NCI-H345 treated with DMSO at 0.1 percent for 48 hours (cell line): ENCODE results near the gene NLRP7.
"Not testable (repeated sequence)": the region's sequence is repeated elsewhere in the genome, so short reads cannot be mapped to it uniquely, and the experiment has no call there.

ENCODE experiments used
- DNase-seq: peaks from one replicate; lab custom pipeline; 2025; ENCODE audit not compliant: unreplicated experiment; lab: John Stamatoyannopoulos, UW

The NLRP7 gene

GRCh38 chr19:54947381-54947780, at the start of gene NLRP7:
Gene NLRP7 (minus strand): TSS chr19:54947530.
- DNase-seq = no peak

DNA sequence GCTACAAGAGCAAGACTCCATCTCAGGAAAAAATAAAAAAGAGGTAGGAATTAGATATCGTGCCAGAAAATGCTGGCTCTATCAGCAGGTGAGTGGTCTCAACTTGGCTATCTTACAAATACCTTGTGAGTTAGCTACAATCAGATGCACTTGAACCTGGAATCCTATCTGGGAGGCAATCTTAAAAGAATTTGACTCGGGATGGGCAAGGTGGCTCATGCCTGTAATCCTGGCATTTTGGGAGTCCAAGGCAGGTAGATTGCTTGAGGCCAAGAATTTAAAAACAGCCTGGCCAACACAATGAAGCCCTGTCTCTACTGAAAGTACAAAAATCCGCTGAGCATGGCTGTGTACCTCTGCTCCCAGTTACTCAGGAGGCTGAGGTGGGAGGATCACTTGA, 48.2 kb upstream of the NLRP7 start:
- no peak for DNase-seq

DNA sequence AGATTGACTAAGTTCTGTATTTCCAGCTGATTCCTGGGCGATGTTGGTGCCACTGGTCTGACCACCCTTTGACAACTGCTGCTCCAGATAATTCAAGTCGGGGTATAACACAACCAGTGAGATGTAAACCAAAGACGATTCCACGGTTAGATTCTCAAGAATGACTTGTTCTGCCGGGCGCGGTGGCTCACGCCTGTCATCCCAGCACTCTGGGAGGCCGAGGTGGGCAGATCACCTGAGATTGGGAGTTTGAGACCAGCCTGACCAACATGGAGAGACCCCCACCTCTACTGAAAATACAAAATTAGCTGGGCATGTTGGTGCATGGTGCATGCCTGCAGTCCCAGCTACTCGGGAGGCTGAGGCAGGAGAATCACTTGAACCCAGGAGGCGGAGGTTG, 42.2 kb upstream of the NLRP7 start:
- DNase-seq = not testable (repeated sequence)

DNA sequence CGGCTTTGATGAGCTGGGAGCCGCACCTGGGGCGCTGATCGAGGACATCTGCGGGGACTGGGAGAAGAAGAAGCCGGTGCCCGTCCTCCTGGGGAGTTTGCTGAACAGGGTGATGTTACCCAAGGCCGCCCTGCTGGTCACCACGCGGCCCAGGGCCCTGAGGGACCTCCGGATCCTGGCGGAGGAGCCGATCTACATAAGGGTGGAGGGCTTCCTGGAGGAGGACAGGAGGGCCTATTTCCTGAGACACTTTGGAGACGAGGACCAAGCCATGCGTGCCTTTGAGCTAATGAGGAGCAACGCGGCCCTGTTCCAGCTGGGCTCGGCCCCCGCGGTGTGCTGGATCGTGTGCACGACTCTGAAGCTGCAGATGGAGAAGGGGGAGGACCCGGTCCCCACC, 35.2 kb upstream of the NLRP7 start:
- DNase-seq = not testable (repeated sequence)

DNA sequence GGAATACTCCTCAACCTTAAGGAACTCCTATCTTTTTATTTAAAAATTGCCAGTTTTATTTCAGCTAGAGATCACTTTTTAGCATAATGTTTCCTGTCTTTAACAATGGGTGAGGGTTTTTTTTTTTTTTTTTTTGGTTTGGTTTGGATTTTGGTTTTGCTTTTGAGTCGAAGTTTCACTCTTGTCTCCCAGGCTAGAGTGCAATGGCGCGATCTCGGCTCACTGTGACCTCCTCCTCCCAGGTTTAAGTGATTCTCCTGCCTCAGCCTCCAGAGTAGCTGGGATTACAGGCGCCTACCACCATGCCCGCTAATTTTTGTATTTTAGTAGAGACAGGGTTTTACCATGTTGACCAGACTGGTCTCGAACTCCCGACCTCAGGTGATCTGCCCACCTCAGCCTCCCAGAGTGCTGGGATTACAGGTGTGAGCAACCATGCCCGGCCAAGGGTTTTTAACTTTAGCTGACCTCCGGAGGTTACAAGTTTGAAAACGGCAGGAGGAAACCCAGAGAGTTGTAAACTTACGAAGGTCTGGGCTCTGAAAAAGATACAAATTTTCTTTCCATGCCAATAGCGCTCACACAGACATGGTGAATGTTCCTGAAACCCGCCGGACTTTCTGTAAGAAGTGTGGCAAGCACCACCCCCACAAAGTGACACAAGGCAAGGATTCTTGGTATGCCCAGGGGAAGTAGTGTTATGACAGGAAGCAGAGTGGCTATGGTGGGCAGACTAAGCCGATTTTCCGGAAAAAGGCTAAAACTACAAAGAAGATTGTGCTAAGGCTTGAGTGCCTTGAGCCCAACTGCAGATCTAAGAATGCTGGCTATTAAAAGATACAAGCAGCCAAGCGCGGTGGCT, 26.1 kb upstream of the NLRP7 start:
- not testable (repeated sequence) for DNase-seq

DNA sequence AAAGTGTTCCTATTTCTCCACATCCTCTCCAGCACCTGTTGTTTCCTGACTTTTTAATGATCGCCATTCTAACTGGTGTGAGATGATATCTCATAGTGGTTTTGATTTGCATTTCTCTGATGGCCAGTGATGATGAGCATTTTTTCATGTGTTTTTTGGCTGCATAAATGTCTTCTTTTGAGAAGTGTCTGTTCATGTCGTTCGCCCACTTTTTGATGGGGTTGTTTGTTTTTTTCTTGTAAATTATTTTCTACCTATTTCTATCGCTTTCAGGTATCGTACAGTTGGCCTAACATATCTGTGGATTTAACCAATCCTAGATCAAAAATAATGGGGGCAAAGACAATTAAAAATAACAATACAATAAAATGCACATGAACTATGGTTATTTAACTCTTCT, 24.1 kb upstream of the NLRP7 start:
- DNase-seq = not testable (repeated sequence)

DNA sequence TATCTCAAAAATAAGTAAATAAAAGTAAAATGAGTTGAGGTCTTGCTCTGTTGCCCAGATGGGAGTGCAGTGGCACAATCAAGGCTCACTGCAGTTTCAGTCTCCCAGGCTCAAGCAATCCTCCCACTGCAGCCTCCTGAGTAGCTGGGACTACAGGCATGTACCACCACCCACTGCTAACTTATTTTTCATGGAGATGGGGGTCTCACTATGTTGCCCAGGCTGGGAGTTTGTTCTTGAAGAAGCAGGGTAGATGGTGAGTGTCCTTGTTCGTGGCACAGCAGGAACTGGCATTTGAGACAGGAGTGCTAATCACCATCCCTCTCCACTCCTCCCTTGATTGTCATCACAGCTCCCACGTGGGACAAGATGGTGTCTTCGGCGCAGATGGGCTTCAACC, 22.3 kb upstream of the NLRP7 start:
- DNase-seq = no peak

- no peak for DNase-seq
Measured at GRCh38 chr19:54967611-54968010, 20.3 kb upstream of the NLRP7 start.

DNA sequence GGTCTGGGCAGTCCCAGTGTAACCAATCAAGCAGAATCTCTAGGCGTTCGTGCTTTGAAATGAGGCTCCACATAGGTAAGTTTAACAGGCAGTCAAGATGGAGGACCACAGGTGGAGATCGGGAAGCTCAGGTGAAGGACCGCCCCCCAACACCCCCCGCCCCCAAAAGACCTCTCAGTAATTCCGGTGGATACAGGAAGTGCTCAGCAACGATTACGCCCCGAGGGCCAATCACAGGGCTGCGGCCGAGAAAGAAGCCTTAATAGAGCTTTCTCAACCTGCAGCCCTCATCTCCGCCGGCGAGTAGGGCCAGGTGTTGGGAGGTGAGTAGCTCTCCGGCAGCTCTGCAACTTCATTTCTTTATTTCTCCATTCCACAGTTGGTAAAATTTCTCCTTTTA, 17.7 kb upstream of the NLRP7 start:
- DNase-seq = not testable (repeated sequence)

- no peak for DNase-seq
Measured at GRCh38 chr19:54959840-54960239, 12.5 kb upstream of the NLRP7 start.

DNA sequence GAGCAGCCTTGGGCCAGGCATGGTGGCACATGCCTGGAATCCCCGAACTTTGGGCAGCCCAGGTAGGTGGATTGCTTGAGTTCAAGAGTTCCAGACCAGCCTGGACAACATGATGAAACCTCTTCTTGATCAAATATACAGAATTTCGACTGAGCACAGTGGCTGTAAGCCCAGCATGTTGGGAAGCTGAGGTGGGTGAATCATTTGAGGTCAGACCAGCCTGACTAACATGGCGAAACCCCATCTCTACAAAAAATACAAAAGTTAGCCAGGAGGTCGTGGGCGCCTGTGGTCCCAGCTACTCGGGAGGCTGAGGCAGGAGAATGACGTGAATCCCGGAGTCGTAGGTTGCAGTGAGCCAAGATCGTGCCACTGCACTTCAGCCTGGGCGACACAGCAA, 8.0 kb upstream of the NLRP7 start:
- no peak for DNase-seq

DNA sequence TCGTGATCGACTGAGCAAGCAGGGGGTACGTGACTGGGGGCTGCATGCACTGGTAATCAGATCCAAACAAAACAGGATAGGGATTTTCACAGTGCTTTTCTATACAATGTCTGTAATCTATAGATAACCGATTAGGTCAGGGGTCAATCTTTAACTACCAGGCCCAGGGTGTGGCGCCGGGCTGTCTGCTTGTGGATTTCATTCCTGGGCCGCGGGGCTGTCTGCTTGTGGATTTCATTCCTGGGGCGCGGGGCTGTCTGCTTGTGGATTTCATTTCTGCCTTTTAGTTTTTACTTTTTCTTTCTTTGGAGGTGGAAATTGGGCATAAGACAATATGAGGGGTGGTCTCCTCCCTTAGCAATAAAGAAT, 6.0 kb upstream of the NLRP7 start:
- not testable (repeated sequence) for DNase-seq

DNA sequence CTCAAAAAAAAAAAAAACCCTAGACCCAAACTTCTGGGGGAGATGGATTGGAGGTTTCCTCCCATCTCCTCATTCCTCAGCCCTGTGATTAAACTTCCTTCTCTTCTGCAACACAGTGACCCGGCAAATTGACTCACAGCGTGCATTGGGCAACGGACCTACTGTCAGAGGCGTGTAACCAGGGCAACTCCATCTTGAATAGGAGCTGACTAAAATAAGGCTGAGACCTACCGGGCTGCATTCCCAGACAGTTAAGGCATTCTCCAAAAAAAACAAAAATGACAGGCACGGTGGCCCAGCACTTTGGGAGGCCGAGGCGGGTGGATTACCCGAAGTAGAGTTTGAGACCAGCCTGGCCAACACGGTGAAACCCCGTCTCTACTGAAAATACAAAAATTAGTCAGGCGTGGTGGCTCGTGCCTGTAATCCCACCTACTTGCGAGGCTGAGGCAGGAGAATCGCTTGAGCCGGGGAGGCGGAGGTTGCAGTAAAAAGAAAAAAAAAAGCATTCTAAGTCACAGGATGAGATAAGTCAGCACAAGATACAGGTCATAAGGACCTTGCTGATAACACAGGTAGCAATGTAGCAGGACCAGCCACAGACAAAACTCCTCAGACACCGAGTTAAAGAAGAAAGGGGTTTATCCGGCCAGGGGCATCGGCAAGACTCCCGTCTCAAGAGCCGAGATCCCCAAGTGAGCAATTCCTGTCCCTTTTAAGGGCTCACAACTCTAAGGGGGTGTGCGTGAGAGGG, 5.4 kb upstream of the NLRP7 start:
- no peak for DNase-seq

- DNase-seq = not testable (repeated sequence)
Measured at GRCh38 chr19:54950580-54950979, 3.2 kb upstream of the NLRP7 start.

GRCh38 chr19:54949412-54949811, 2.1 kb upstream of the NLRP7 start:
- DNase-seq = no peak

- not testable (repeated sequence) for DNase-seq
Measured at GRCh38 chr19:54943772-54944361, 3.5 kb downstream of the NLRP7 start.

GRCh38 chr19:54939538-54939937, 7.8 kb downstream of the NLRP7 start:
- not testable (repeated sequence) for DNase-seq

GRCh38 chr19:54938906-54939305, 8.4 kb downstream of the NLRP7 start:
- DNase-seq = no peak

- DNase-seq = no peak
Measured at GRCh38 chr19:54937926-54938325, 9.4 kb downstream of the NLRP7 start.

DNA sequence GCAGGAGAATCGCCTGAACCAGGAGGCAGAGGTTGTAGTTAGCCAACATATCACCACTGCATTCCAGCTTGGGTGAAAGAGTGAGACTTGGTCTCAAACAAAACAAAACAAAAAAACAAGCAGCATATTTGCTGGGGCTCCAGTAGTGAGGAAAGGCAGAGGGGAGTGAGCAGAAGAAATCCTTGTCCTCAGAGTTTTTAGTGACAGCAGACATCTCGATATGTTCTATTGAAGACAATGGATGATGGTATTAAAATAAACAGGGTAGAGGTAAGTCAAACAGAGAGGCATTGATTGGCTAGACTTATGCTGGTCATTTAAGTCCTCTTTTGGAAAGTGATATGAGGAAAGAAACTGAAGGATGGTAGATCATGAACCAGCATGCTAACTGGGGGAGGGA, 19.0 kb downstream of the NLRP7 start:
- no peak for DNase-seq

GRCh38 chr19:54923276-54923675, 24.1 kb downstream of the NLRP7 start:
- DNase-seq = no peak

DNA sequence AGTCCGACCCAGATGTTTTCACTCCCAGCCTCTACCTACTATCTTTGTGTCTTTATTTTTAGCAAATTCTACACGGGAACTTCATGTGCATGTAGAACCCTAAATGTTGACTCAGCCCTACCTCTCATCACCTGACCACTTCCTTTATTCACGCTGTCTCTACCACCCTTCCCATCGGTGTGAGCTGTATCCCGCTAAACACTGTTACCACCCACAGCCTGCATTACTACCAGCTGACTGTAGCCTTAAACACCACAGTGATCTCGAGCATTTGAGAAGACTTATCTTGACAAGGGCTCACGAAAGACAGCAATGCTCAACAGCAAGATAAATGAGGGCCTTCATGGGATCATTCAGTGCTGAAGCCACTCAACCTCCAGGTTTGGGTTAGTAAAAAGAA, 26.2 kb downstream of the NLRP7 start:
- no peak for DNase-seq
